HG02870 (cell line): ENCODE results near the gene ZMIZ1.

Experiments used
- ATAC-seq: cut with Tn5 transposase; IDR thresholded peaks from one replicate; pipeline ENCODE4 v1.9.1; 2021; ENCODE audit warnings: mild to moderate bottlenecking, moderate library complexity; ENCODE audit not compliant: unreplicated experiment

Gene ZMIZ1

GRCh38 chr10:79242620-79243152 is 173.9 kb downstream of the ZMIZ1 start:
- ATAC-seq, result peak; percentile 32

DNA sequence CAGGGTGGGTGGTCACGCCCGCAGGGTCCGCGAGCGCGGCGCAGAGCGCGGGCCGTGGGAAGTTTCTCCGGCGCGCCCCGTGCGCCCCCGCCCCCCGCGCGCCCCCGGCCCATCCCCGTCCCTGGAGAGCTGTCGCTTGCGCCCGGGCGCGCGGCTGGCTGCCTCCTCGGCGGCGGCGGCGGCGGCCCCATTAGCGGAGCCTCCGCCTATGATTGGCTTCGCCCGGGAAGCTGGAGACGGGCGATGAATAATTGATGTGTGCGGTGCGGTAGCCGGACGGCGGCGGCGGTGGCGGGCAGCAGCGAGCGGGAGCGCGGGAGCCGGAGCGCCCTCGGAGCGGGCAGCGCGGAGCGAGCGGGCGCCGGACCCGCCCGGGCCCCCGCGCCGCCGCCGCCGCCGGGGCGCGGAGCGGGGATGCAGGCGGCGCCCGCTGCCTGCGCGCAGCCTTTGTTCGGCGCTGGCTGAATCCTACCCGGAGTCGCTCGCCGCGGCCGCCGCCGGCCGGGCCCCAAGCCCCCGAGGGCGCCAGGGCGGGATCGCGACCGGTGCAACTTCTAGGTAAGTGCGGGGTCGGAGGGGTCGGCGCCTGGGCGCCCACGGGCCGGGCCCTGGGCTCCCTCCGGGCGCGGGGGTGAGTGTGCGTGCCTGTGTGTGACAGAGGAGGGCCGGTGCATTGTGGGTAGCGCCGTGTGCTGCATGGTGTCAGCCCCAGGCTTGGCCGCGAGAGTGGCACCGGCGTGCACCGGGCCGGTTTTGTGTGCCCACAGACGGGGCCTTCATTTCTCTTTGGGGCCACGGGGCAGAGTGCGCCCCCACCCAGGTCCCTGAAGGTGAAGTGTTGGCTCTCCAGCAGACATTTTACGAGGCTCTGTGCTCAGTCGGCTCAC is 174.7 kb downstream of the ZMIZ1 start:
- peak; percentile 43 for ATAC-seq

- no peak for ATAC-seq
Observed at GRCh38 chr10:79244068-79244442, 175.3 kb downstream of the ZMIZ1 start.

DNA sequence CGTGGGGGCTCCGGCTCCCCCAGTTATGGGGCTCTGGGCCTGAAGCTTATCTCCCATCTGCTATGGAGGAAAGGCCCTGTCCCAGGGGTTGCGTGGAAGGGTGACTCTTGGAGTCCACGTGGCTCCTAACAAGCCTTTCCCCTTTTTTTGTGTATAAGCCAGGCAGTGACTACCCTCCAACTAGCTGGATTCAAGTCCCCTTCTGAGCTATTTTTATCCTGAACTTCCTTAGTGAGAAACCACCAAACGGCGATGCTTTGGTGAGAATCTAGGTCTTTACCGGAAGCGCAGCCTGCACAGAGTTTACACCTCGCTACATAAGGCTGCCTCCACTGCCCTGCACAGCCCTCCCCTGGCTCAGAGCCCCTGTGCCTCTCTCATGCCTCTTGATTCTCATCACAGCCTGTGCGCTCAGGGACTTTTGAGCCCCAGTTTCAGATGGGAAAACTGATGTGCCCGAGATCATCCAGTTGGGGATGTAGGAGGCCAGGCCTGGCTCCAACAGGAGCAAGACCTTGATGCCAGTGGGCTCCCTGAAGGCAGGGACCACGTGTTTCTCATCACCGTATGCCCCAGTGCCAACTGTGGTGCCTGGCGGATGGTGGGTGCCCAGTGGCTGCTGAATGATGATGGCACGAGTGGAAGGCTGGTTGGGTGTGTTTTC is 176.2 kb downstream of the ZMIZ1 start:
- ATAC-seq, result peak; percentile 28

GRCh38 chr10:79245539-79246208 is 176.9 kb downstream of the ZMIZ1 start:
- no peak for ATAC-seq

- no peak for ATAC-seq
Observed at GRCh38 chr10:79246209-79246581, 177.4 kb downstream of the ZMIZ1 start.

DNA sequence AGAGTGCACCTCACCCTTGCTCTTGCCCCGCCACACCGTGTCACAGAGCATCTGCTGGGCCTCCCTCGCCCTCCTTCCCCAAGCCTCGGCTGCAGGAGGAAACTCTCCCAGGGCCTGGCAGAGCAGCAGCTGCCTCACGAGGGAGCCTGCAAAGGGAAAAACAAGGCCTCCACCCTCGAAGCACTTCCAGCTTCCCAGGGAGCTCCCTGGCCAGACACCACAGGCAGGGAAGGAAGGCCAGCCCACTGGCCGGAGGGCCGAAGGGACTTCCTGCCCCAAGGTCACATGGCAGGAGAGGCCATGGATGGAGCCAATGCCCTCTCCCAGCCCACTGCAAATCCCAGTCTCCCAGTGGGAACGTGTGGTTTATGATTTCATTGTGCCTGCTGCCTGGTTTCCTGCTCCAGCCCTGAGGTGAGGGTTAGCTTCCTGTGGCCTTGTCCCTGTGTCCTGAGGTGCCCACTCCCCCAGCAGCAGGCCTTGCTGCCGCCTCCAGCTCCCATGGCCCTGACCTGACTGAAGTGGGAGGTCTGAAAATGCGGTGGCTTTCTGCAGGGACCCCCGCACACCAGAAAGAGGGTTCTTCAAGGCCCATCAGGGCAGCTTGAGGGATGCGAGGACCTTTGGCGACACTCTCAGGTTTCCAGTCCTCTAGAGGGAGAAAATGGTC is 178.0 kb downstream of the ZMIZ1 start:
- ATAC-seq, result no peak

GRCh38 chr10:79247373-79248137 is 178.8 kb downstream of the ZMIZ1 start:
- no peak for ATAC-seq

GRCh38 chr10:79248341-79249185 is 179.8 kb downstream of the ZMIZ1 start:
- ATAC-seq, result no peak

DNA sequence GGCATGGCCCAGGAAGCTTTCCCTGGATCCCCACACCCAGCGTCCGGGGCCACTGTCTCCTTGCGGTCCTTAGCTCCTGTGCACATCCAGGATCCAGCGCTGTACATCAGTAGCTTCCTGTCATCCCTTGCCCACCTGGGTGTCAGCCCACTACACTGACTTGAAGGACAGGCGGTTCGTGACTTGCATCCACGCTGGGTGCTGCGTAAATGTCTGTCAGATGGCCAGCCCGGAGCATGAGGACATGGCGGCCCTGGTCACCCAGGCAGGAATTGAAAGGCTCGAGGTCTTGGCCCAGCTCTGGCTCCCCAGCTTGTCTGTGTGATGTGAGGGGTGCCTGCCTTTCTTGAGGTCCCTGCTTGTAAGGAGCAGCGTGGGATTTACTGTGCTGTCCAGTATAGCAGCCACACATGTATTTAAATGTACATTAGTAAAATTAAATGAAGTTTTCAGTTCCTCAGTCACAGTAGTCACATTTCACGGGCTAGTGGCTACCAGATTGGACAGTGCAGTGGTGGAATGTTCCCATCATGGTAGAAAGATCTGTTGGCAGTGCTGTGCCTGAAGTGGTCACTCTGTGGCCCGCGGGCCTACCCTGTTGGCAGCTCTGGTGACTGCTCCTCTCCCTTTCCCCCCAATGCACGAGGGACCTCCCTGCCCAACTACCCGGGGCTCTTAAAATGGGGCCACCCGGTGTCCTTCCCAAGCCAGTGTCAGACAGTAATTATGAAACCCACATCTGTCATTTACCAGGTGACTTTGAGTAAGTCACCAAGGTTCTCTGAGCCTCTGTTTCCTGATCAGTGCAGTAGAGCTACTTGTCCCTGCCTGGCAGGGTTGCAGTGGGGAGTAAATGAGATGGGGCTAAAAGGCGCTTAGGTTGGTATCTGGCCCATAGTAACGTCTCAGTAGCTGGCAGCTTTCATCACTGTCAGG is 180.7 kb downstream of the ZMIZ1 start:
- ATAC-seq, result peak; percentile 60

- no peak for ATAC-seq
Observed at GRCh38 chr10:79250259-79250658, 181.5 kb downstream of the ZMIZ1 start.

GRCh38 chr10:79252450-79252849 is 183.7 kb downstream of the ZMIZ1 start:
- no peak for ATAC-seq

GRCh38 chr10:79252971-79253370 is 184.2 kb downstream of the ZMIZ1 start:
- no peak for ATAC-seq

GRCh38 chr10:79253704-79254103 is 184.9 kb downstream of the ZMIZ1 start:
- ATAC-seq, result no peak

GRCh38 chr10:79254333-79255006 is 185.7 kb downstream of the ZMIZ1 start:
- ATAC-seq, result no peak

DNA sequence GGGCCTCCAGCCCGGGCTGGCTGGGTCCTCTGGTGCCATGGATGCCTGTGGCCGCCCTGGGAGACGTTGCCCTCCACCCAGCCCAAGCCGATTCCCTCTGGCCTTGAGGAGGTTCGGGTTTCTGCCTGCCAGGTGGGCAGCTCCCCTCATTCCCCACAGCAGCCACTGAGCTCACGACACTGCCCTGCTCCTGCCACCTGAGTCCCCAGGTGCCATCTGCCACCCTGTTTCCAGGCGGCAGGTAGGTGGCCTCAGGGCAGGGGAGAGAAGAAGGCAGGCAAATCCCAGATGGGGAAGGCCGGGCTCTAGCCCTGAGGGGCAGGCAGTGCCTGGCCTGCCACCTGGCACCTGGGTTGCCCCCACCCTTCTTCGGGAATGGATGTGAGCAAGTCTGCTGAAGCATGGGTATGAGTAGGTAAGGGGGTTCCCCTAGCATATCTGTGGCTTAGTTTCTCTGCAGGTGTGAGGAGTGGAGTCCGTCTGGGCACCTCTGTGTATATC is 186.3 kb downstream of the ZMIZ1 start:
- no peak for ATAC-seq

DNA sequence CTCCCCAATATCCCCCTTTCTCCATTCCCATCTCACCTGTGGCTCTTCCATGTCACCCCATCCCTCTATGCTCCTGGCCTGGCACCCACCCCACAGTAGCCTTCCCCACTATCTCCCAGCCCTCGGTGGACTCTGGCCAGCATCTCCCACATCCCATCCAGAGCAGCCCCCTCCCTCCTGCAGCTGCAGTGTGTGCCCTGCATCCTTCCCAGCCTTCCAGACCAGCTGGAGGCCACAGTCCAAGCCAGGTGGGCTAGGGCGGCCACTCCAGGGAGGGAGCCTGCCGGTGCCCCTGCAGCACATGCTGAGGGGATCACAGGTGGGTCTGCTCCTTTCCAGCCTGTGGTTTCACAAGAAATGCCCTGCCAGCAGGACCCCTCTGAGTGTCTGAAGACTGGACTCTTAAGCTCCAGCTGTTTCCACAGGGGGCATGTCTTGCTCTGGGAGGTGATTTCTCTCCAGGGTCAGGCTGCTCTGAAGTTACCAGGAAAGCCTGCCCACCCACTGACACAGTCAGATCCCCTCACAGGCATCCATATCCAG is 187.6 kb downstream of the ZMIZ1 start:
- ATAC-seq, result no peak
